Body of pancreas (tissue), 4 donors: ENCODE measurements around the gene TBC1D7.

ENCODE experiments used
- POLR2A ChIP-seq, 3 donors: fragments of 450-650 bp; IDR thresholded peaks; one replicate each; pipeline ENCODE4 v1.6.1; 2016; ENCODE audit warnings: antibody characterized with exemption in 3 of 3, mild to moderate bottlenecking in 2 of 3
- TF ChIP-seq, protein P1 (sequence below), 7 experiments: fragments of 450-650 bp in 4 of 7; fragments of 200-600 bp in 3 of 7; sonication (generic) in 3 of 7; IDR thresholded peaks; one replicate each; pipeline ENCODE4 v1.5.1; 2016 to 2019; ENCODE audit warnings: antibody characterized with exemption in 7 of 7

DNA sequence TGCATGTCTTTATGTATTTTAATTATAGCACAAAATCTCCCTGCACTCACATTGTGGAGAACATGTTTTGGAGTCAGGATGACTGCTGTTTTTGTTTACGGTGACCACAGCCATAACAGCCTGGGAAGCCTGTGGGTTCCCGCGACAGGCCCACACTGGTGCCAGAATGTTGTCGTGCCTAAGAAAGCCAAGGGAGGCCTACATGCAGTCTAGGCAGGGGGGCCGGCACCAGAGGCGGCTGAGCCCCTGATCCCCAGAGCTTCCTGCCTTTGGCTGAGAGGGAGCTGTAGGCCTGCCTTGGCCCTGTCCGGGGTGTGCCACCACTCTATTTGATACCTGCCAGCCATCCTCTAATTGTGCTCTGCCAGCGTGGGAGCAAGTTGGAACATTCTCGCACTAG is 46.7 kb downstream of the TBC1D7 start:
- TF ChIP-seq, protein P1, sequence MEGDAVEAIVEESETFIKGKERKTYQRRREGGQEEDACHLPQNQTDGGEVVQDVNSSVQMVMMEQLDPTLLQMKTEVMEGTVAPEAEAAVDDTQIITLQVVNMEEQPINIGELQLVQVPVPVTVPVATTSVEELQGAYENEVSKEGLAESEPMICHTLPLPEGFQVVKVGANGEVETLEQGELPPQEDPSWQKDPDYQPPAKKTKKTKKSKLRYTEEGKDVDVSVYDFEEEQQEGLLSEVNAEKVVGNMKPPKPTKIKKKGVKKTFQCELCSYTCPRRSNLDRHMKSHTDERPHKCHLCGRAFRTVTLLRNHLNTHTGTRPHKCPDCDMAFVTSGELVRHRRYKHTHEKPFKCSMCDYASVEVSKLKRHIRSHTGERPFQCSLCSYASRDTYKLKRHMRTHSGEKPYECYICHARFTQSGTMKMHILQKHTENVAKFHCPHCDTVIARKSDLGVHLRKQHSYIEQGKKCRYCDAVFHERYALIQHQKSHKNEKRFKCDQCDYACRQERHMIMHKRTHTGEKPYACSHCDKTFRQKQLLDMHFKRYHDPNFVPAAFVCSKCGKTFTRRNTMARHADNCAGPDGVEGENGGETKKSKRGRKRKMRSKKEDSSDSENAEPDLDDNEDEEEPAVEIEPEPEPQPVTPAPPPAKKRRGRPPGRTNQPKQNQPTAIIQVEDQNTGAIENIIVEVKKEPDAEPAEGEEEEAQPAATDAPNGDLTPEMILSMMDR (IDR thresholded peaks at IDR 0.05), result no peak
- no peak for TF ChIP-seq POLR2A (IDR thresholded peaks at IDR 0.05)
